Pancreas (tissue), 10 donors: ENCODE measurements around the gene TMC7. TPM values are rescaled to one million over a fixed set of nuclear protein-coding genes. Genes with fewer than 3 reads are reported as not detected.

Source experiments
- ATAC-seq, 4 donors: fragments of 200-7000 bp; cut with Tn5 transposase; one replicate each; pipeline versions ENCODE4 v1.8.0 to v1.9.1; 2020; ENCODE audit warnings: mild to moderate bottlenecking in 4 of 4, moderate library complexity in 4 of 4
- DNase-seq, 6 donors: peaks; one replicate each; pipeline ENCODE4 v3.0.0-alpha.2; 2020
- FAIRE-seq: peaks from 2 replicates; lab custom pipeline; 2012; peaks lifted over from hg19 to GRCh38; lab: Jason Lieb, UNC
- H3K27ac ChIP-seq, 4 donors: fragments of 200-600 bp; sonication (generic); 1 replicate in 3 of 4; 2 replicates in 1 of 4; pipeline versions ENCODE4 v1.5.0 to v1.8.0; 2020
- H3K27me3 ChIP-seq, 4 donors: fragments of 200-600 bp; one replicate each; pipeline ENCODE4 v1.8.0; 2021
- H3K36me3 ChIP-seq, 3 donors: fragments of 200-600 bp; sonication (generic) in 1 of 3; one replicate each; pipeline versions ENCODE4 v1.5.0 to v1.8.0; 2020 to 2021
- H3K4me1 ChIP-seq, 3 donors: fragments of 200-600 bp; one replicate each; pipeline ENCODE4 v1.8.0; 2021
- H3K4me3 ChIP-seq, 4 donors: fragments of 200-600 bp; sonication (generic) in 2 of 4; one replicate each; pipeline versions ENCODE4 v1.5.0 to v1.8.0; 2020 to 2021
- H3K9me3 ChIP-seq, 4 donors: fragments of 200-600 bp; one replicate each; pipeline ENCODE4 v1.8.0; 2021
- WGBS, 2 donors: extraction: QIAGEN DNeasy Blood & Tissue Kit; methylation state at CpG; one replicate each; pipeline ENCODE4 v1.1.7; 2013; 5-methylcytosine and 5-hydroxymethylcytosine counted together
- intact Hi-C, 3 donors: fragments of 100-400 bp; cut with DNase I; formaldehyde crosslinking; loops; one replicate each; pipeline versions ENCODE4 v1.11.1 to v1.14.2; 2022
- polyA plus RNA-seq, 2 donors: library from polyadenylated mRNA; stranded (reverse); fragments of 200-250 nt; gene quantifications; one replicate each; pipeline ENCODE4 v1.2.3, GENCODE V29; 2013
- total RNA-seq, 6 donors: library from RNA; stranded (reverse); fragmentation: NEBNext Ultra II Directional in 4 of 6; extraction: Animal tissue kit (Norgen Biotek cat#: 25700) in 4 of 6; gene quantifications; one replicate each; pipeline versions ENCODE4 v1.2.1 to v1.2.4, GENCODE V29; 2021 to 2023
- TF ChIP-seq, protein P1 (sequence below), 4 donors: fragments of 200-600 bp; sonication (generic) in 3 of 4; IDR thresholded peaks; one replicate each; pipeline versions ENCODE4 v1.5.0 to v1.8.0; 2021; ENCODE audit warnings: antibody characterized with exemption in 4 of 4
- donor health status: healthy with polysubstance abuse.
- donor health status: DM: no; HTN: no; CAD: no; lungs with moderate emphysema.
- donor health status: DM: no; HTN: no; CAD: no.
- donor health status: control.
- donor health status: control.
- donor health status: Bipolar disorder and iron deficiency.
- donor health status: DM: yes; HTN: yes; CAD: no.
- donor health status: DM: no; HTN: no; CAD: no.
- donor health status: DM: no; HTN: no; CAD: no.
- donor health status: DM: yes; HTN: yes; CAD: no.

TMC7 gene
- total and polyA plus RNA-seq, 8 donors = 0.20 to 1.1 (median 0.44) TPM

DNA sequence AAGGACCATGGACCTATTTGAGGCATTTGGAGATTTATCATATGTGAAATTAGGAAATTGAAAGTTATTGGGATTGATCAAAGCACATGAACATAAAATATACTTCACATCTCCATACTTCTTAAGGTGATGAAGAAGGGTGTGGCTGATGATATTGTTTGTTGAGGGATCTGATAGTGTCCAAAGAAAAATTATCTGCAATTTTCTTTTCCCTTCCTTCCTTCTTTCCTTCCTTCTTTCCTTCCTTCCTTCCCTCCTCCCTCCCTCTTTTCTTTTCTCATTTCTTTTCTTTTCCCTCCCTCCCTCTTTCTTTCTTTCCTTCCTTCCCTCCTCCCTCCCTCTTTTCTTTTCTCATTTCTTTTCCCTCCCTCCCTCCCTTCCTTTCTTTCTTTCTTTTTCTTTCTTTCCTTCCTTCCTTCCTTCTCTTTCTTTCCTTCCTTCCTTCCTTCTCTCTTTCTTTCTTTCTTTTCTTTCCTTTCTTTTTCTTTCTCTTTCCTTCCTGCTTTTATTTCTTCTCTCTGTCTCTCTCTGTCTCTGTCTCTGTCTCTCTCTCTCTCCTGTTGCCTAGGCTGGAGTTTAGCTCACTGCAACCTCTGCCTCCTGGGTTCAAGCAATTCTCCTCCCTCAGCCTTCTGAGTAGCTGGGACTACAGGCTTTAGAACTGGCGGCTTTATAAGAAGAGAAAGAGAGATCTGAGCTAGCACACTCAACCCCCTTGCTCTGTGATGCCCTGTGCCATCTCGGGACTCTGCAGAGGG lies 109.1 kb downstream of the TMC7 start:
- Histone ChIP-seq H3K4me3 (no peak overlapping the region), H3K27ac (no peak overlapping the region), H3K36me3 (no peaks in the 10 kb centered on the region), H3K9me3 (no peaks in the 10 kb centered on the region), H3K27me3 (no peaks in the 10 kb centered on the region), H3K4me1 (peaks cover 0 to 4% (median 0%) of the 10 kb centered on the region in 3 donors)
- WGBS, 2 donors = 74 to 77% methylated on average over 2 of the region's 2 CpGs
- ATAC-seq (no peak), DNase-seq (no peak), FAIRE-seq (no peak)
- TF ChIP-seq, protein P1, sequence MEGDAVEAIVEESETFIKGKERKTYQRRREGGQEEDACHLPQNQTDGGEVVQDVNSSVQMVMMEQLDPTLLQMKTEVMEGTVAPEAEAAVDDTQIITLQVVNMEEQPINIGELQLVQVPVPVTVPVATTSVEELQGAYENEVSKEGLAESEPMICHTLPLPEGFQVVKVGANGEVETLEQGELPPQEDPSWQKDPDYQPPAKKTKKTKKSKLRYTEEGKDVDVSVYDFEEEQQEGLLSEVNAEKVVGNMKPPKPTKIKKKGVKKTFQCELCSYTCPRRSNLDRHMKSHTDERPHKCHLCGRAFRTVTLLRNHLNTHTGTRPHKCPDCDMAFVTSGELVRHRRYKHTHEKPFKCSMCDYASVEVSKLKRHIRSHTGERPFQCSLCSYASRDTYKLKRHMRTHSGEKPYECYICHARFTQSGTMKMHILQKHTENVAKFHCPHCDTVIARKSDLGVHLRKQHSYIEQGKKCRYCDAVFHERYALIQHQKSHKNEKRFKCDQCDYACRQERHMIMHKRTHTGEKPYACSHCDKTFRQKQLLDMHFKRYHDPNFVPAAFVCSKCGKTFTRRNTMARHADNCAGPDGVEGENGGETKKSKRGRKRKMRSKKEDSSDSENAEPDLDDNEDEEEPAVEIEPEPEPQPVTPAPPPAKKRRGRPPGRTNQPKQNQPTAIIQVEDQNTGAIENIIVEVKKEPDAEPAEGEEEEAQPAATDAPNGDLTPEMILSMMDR (IDR thresholded peaks at IDR 0.05) = no peak
- intact Hi-C loops = loop anchor here in 2 of 3 donors (10.0 kb wide), 2 partner anchors 412 to 422 kb away; no protein-coding TSS in a partner anchor

DNA sequence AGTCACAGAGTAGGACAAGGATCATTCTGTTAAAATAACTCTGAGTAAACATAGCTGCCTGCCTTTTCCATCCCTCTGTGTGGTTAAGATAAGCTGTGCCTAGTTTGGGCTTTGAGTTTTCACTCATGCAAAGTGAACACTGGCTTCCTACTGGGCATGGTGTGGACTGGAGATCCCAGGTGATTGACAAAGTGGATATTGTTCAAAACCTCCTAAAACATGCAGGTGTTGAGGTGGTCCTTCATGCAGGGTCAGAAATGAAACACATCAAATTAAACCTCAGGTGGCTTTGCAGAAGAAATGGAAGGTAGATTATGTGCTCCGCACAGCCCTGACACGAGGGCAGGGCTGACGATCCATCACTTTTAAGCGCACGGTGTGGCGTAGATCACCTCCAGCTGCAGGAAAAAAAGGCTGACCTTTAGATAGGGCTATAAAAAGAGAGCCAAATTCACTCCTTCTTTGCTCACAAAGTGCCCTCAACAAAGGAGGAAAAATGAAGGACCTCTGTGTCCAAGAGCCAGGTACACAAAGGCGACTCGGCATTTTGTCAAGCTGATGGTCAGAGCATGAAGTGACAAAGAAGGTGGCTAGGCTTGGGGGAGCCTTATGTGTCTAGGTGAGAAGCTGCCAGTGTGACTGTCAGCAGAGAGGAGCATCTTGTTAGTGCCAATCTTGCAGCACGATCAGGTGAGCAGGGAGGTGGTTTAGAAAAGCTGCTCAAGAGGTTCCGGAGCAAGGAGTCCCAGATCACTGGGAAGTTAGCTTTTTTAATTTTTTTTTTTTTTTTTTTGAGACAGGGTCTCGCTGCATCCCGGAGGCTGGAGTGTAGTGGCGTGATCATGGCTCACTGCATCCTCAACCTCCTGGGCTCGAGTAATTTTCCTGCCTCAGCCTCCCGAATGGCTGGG lies 110.2 kb downstream of the TMC7 start:
- intact Hi-C loops = loop anchor here in 2 of 3 donors (10.0 kb wide), 2 partner anchors 411 to 421 kb away; no protein-coding TSS in a partner anchor
- Histone ChIP-seq H3K4me3 (no peak overlapping the region), H3K36me3 (no peaks in the 10 kb centered on the region), H3K9me3 (no peaks in the 10 kb centered on the region), H3K4me1 (peaks cover 0 to 4% (median 0%) of the 10 kb centered on the region in 3 donors), H3K27ac (no peak overlapping the region), H3K27me3 (no peaks in the 10 kb centered on the region)
- 66 to 71% methylated on average over 15 of the region's 15 CpGs for WGBS, 2 donors
- TF ChIP-seq, protein P1 (IDR thresholded peaks at IDR 0.05) = no peak
- peak in 3 of 4 donors; percentile 21 to 65 (median 22) for ATAC-seq
- DNase-seq = no peak
- no peak for FAIRE-seq

GRCh38 chr16:19094542-19095365 lies 111.0 kb downstream of the TMC7 start:
- Histone ChIP-seq H3K4me3 (no peak overlapping the region), H3K9me3 (no peaks in the 10 kb centered on the region), H3K36me3 (no peaks in the 10 kb centered on the region), H3K27me3 (no peaks in the 10 kb centered on the region), H3K27ac (no peak overlapping the region), H3K4me1 (peaks cover 0 to 4% (median 0%) of the 10 kb centered on the region in 3 donors)
- FAIRE-seq = no peak
- ATAC-seq = peak; percentile 84 to 89 (median 88)
- DNase-seq = peak in 2 of 6 donors; percentile 38 to 42
- intact Hi-C loops = loop anchor here in 2 of 3 donors (10.0 kb wide), 2 partner anchors 410 to 420 kb away; no protein-coding TSS in a partner anchor
- TF ChIP-seq, protein P1 (IDR thresholded peaks at IDR 0.05) = no peak
- 58 to 64% methylated on average over 11 of the region's 11 CpGs for WGBS, 2 donors

DNA sequence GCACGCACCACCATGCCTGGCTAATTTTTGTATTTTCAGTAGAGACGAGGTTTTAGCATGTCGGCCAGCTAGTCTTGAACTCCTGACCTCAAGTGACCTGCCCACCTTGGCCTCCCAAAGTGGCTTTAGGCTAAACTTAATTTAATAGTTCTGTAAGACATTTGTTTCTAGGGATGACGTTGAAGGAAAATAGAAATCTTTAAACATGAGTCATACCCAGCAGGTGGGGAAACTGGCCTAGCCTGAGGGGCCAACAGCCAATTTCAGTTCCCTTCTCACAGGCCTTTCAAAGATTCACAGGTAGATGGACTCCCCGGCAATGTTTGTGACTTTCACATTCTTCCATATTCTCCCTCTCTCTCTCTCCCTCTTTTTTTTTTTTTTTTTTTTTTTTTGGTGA lies 111.9 kb downstream of the TMC7 start:
- DNase-seq (no peak), FAIRE-seq (no peak)
- no peaks in the 10 kb centered on the region for H3K36me3 ChIP-seq

More for the DNA sequence above, 111.9 kb downstream of the TMC7 start:
- H3K9me3 ChIP-seq = no peaks in the 10 kb centered on the region
- no peaks in the 10 kb centered on the region for H3K27me3 ChIP-seq
- H3K4me1 ChIP-seq = peaks cover 0 to 4% (median 0%) of the 10 kb centered on the region in 3 donors
- TF ChIP-seq, protein P1 (IDR thresholded peaks at IDR 0.05) = no peak
- ATAC-seq = no peak
- no peak overlapping the region for H3K4me3 ChIP-seq
- intact Hi-C loops = loop anchor here in 2 of 3 donors (10.0 kb wide), 2 partner anchors 409 to 419 kb away; no protein-coding TSS in a partner anchor
- no peak overlapping the region for H3K27ac ChIP-seq
- WGBS, 2 donors = 90 to 97% methylated on average over 5 of the region's 5 CpGs
